GM12878 (cell line): ENCODE data around the gene RMI2. TPM values are rescaled to one million over a fixed set of nuclear protein-coding genes. Genes with fewer than 3 reads are reported as not detected.

ENCODE experiments used
- ATAC-seq: fragments of 200-7000 bp; cut with Tn5 transposase; 3 replicates; pipeline ENCODE4 v1.9.1; 2020; ENCODE audit warnings: mild to moderate bottlenecking, moderate library complexity
- BruUV-seq: library from RNA; stranded (reverse); fragments of 400-500 nt; replicated peaks from 2 replicates; lab custom pipeline; 2021; lab: Mats Ljungman, UMichigan
- CTCF ChIA-PET: fragments of 300-600 bp; sonication (Branson Sonifier 250); formaldehyde crosslinking; extraction: SDS; loops from one replicate; lab custom pipeline; 2021; ENCODE audit warnings: inconsistent platforms; lab: Yijun Ruan, JAX
- POLR2A ChIA-PET: fragments of 350-600 bp; formaldehyde crosslinking; extraction: SDS; loops from one replicate; lab custom pipeline; 2021; ENCODE audit warnings: inconsistent platforms; lab: Charles Lee
- RAD21 ChIA-PET: fragments of 300-600 bp; sonication (Branson Sonifier 250); formaldehyde crosslinking; loops from one replicate; lab custom pipeline; 2023; ENCODE audit warnings: antibody characterized with exemption; ENCODE audit not compliant: unreplicated experiment; lab: Charles Lee
- SMC1A ChIA-PET: fragments of 300-600 bp; sonication (Branson Sonifier 250); formaldehyde crosslinking; loops from one replicate; lab custom pipeline; 2023; ENCODE audit not compliant: unreplicated experiment, uncharacterized antibody; lab: Charles Lee
- DNase-seq: peaks from one replicate; pipeline ENCODE4 v3.0.0-alpha.2; 2011; ENCODE audit warnings: low read depth, low spot score
- FAIRE-seq: peaks from 3 replicates; lab custom pipeline; 2011; peaks lifted over from hg19 to GRCh38; lab: Jason Lieb, UNC
- H2AFZ ChIP-seq: 2 replicates; pipeline ENCODE4 v1.6.0; 2011; ENCODE audit warnings: low read depth, low read length, control low read depth; ENCODE audit not compliant: control insufficient read depth
- H3K27ac ChIP-seq: 2 replicates; pipeline ENCODE4 v1.5.1; 2011; ENCODE audit warnings: control low read depth; ENCODE audit not compliant: control insufficient read depth, insufficient read depth
- H3K27me3 ChIP-seq, 2 experiments: replicated peaks in 1 of 2; 2 replicates each; pipeline versions ENCODE4 v1.6.0 to v1.6.1; 2011; ENCODE audit warnings: low read length in 1 of 2; ENCODE audit not compliant: control insufficient read depth in 2 of 2, insufficient read depth in 2 of 2
- H3K36me3 ChIP-seq, 2 experiments: 2 replicates each; pipeline ENCODE4 v1.5.1; 2011; ENCODE audit warnings: low read length in 1 of 2; ENCODE audit not compliant: control insufficient read depth in 2 of 2, insufficient read depth in 2 of 2
- H3K4me1 ChIP-seq: 2 replicates; pipeline ENCODE4 v1.6.1; 2011; ENCODE audit warnings: mild to moderate bottlenecking, low read length, moderate library complexity, mixed read lengths; ENCODE audit not compliant: control insufficient read depth, insufficient read depth
- H3K4me2 ChIP-seq: 2 replicates; pipeline ENCODE4 v1.6.0; 2011; ENCODE audit warnings: control low read depth; ENCODE audit not compliant: control insufficient read depth, insufficient read depth
- H3K4me3 ChIP-seq: fragments of 200-600 bp; sonication (generic); 2 replicates; pipeline ENCODE4 v1.5.1; 2016
- H3K79me2 ChIP-seq: 2 replicates; pipeline ENCODE4 v1.6.0; 2011; ENCODE audit warnings: low read length; ENCODE audit not compliant: control insufficient read depth, insufficient read depth
- H3K9ac ChIP-seq: 2 replicates; pipeline ENCODE4 v1.8.0; 2011; ENCODE audit warnings: low read length, control low read depth, mixed read lengths; ENCODE audit not compliant: control insufficient read depth, insufficient read depth
- H3K9me3 ChIP-seq: replicated peaks from 3 replicates; pipeline ENCODE4 v1.5.1; 2011; ENCODE audit warnings: mild to moderate bottlenecking, low read length; ENCODE audit not compliant: control insufficient read depth, insufficient read depth
- H4K20me1 ChIP-seq: 2 replicates; pipeline ENCODE4 v1.6.0; 2011; ENCODE audit not compliant: control insufficient read depth, insufficient read depth
- ATF2 ChIP-seq: IDR thresholded peaks from 2 replicates; pipeline ENCODE4 v1.6.1; 2012; ENCODE audit warnings: low read length, inconsistent platforms
- CBX3 ChIP-seq: fragments of 200-600 bp; sonication (generic); IDR thresholded peaks from 2 replicates; pipeline ENCODE4 v1.6.1; 2016; ENCODE audit warnings: low read depth, borderline replicate concordance
- CBX5 ChIP-seq: sonication (generic); IDR thresholded peaks from 2 replicates; pipeline ENCODE4 v1.6.1; 2016; ENCODE audit warnings: low read depth, moderate library complexity, mild to moderate bottlenecking, inconsistent platforms
- FOS ChIP-seq: IDR thresholded peaks from 3 replicates; pipeline ENCODE4 v1.6.1; 2011; ENCODE audit warnings: borderline replicate concordance; ENCODE audit not compliant: insufficient read length; ENCODE audit errors: extremely low read depth
- GABPA ChIP-seq: IDR thresholded peaks from 2 replicates; pipeline ENCODE4 v1.6.1; 2014; ENCODE audit warnings: antibody characterized with exemption, low read depth, mild to moderate bottlenecking, inconsistent platforms
- HCFC1 ChIP-seq: fragments of 150-350 bp; IDR thresholded peaks from 2 replicates; pipeline ENCODE4 v1.6.1; 2014; ENCODE audit warnings: low read length
- HSF1 ChIP-seq: fragments of 150-350 bp; IDR thresholded peaks from 2 replicates; pipeline ENCODE4 v1.6.1; 2014; ENCODE audit warnings: mild to moderate bottlenecking, low read depth, low read length
- IKZF2 ChIP-seq, 2 experiments: fragments of 450-650 bp; IDR thresholded peaks; 2 replicates each; pipeline ENCODE4 v1.6.1; 2017; ENCODE audit warnings: mild to moderate bottlenecking in 2 of 2, moderate library complexity in 2 of 2
- NFYB ChIP-seq: IDR thresholded peaks from 2 replicates; pipeline ENCODE4 v1.6.1; 2011; ENCODE audit warnings: low read depth, mild to moderate bottlenecking, low read length, improper control_type of control experiment, moderate library complexity; ENCODE audit not compliant: insufficient read depth
- NR2F1 ChIP-seq: fragments of 450-650 bp; conservative IDR thresholded peaks from 2 replicates; pipeline ENCODE4 v1.6.1; 2017; ENCODE audit warnings: mild to moderate bottlenecking
- NRF1 ChIP-seq: conservative IDR thresholded peaks from 2 replicates; pipeline ENCODE4 v1.6.1; 2011; ENCODE audit warnings: mild to moderate bottlenecking, low read depth, low read length, improper control_type of control experiment
- RB1 ChIP-seq: fragments of 450-650 bp; formaldehyde crosslinking; IDR thresholded peaks from 2 replicates; pipeline ENCODE4 v1.6.1; 2017; ENCODE audit warnings: mild to moderate bottlenecking, borderline replicate concordance
- RCOR1 ChIP-seq: conservative IDR thresholded peaks from 2 replicates; pipeline ENCODE4 v1.6.1; 2012; ENCODE audit warnings: low read depth, low read length, improper control_type of control experiment
- SREBF2 ChIP-seq: IDR thresholded peaks from 2 replicates; pipeline ENCODE4 v1.6.1; 2012; ENCODE audit warnings: mild to moderate bottlenecking, low read length
- TBL1XR1 ChIP-seq: IDR thresholded peaks from 2 replicates; pipeline ENCODE4 v1.6.1; 2012; ENCODE audit warnings: low read depth, low read length, improper control_type of control experiment
- TCF3 ChIP-seq: IDR thresholded peaks from 2 replicates; pipeline ENCODE4 v1.6.1; 2012; ENCODE audit warnings: low read depth, mild to moderate bottlenecking, low read length, borderline replicate concordance; ENCODE audit not compliant: insufficient read depth
- USF1 ChIP-seq: IDR thresholded peaks from 2 replicates; pipeline ENCODE4 v1.6.1; 2011; ENCODE audit warnings: borderline replicate concordance, low read depth, mild to moderate bottlenecking, moderate library complexity, mixed read lengths, low read length; ENCODE audit not compliant: insufficient read depth; ENCODE audit errors: extremely low read length
- YY1 ChIP-seq: IDR thresholded peaks from 2 replicates; pipeline ENCODE4 v1.6.1; 2011; ENCODE audit warnings: low read depth, mild to moderate bottlenecking, low read length
- ZNF217 ChIP-seq: fragments of 450-650 bp; IDR thresholded peaks from 2 replicates; pipeline ENCODE4 v1.6.1; 2017; ENCODE audit warnings: antibody characterized with exemption, mild to moderate bottlenecking
- ZNF24 ChIP-seq: fragments of 450-650 bp; IDR thresholded peaks from 2 replicates; pipeline ENCODE4 v1.6.1; 2017; ENCODE audit warnings: antibody characterized with exemption, mild to moderate bottlenecking
- WGBS: methylation state at CpG from one replicate; pipeline ENCODE4 v1.1.6; 2016; ENCODE audit warnings: low lambda C conversion rate; ENCODE audit not compliant: insufficient replicate concordance, insufficient coverage; ENCODE audit errors: missing lambda C conversion rate; 5-methylcytosine and 5-hydroxymethylcytosine counted together
- in situ Hi-C: fragments of 300-500 bp; cut with MboI; formaldehyde crosslinking; loops from 9 replicates; pipeline ENCODE4 v1.14.3; 2018; ENCODE audit warnings: mixed read lengths
- intact Hi-C: fragments of 100-400 bp; cut with micrococcal nuclease; formaldehyde crosslinking; loops from one replicate; pipeline ENCODE4 v1.14.2; 2022; ENCODE audit not compliant: unreplicated experiment
- polyA plus RNA-seq, 11 experiments: library from polyadenylated mRNA; depleted of rRNA in 4 of 11; unstranded in 6 of 11; stranded (reverse) in 5 of 11; fragments of >200 nt; fragmentation: Nextera tagmentation in 4 of 11; fragmentation: Illumina TruSeq in 1 of 11; extraction: Ambion mirVana in 4 of 11; extraction: Trizol in 1 of 11; gene quantifications; 1 replicate in 1 of 11; 2 replicates in 10 of 11; pipeline versions ENCODE4 v1.2.1 to v1.2.3, GENCODE V29; 2011 to 2016; ENCODE audit warnings: inconsistent platforms in 2 of 11, missing spikeins in 2 of 11, low read depth in 1 of 11
- total RNA-seq, 4 experiments: library from RNA; depleted of rRNA in 3 of 4; stranded (reverse); fragments of >200 nt in 3 of 4; fragmentation: Illumina TruSeq in 1 of 4; extraction: Trizol in 1 of 4; gene quantifications; 2 replicates each; pipeline versions ENCODE4 v1.2.1 to v1.2.3, GENCODE V29; 2013 to 2021

RMI2 gene
- total and polyA plus RNA-seq, 10 of the 15 experiments (the other 5 are each of a cell fraction or from before 2014, with no cell fraction given) = 9.6 to 68.8 (median 32.1) TPM

- DNase-seq = no peak
- Histone ChIP-seq H3K79me2 (peaks cover 13% of the 10 kb centered on the region), H3K27me3 (no peaks in the 10 kb centered on the region), H3K4me1 (peaks cover 26% of the 10 kb centered on the region), H3K9me3 (no peaks in the 10 kb centered on the region), H2AFZ (no peak overlapping the region), H3K36me3 (no peaks in the 10 kb centered on the region), H3K9ac (no peak overlapping the region), H3K4me3 (no peak overlapping the region), H4K20me1 (no peaks in the 10 kb centered on the region), H3K27ac (no peak overlapping the region), H3K4me2 (no peak overlapping the region)
- ChIA-PET SMC1A (interaction anchor here (0.7 to 4.8 kb wide), 5 partner anchors 30 to 379 kb away, joined by 3 to 58 read pairs (median 4); partner anchors contain the start of gene SOCS1), POLR2A (interaction anchor here (0.9 kb wide), 1 partner anchor 18 kb away, joined by 3 read pairs; no protein-coding TSS in a partner anchor), CTCF (interaction anchor here (1.1 to 7.1 kb wide), 2 partner anchors 28 to 40 kb away, joined by 4 to 70 read pairs; no protein-coding TSS in a partner anchor), RAD21 (interaction anchor here (1.9 to 11.3 kb wide), 3 partner anchors 40 to 94 kb away, joined by 5 to 243 read pairs (median 129); partner anchors contain the start of gene SOCS1)
- no TSS peak for BruUV-seq
- in situ Hi-C loops = no loop called here
- intact Hi-C loops = loop anchor here (10.0 kb wide), 2 partner anchors 246 to 276 kb away; no protein-coding TSS in a partner anchor
- WGBS = 93% methylated on average over 4 of the region's 5 CpGs
- TF ChIP-seq IKZF2 (IDR thresholded peaks at IDR 0.05) (no peak), ATF2 (no peak), RCOR1 (no peak), NR2F1 (no peak), HSF1 (no peak), GABPA (no peak), TCF3 (no peak), NRF1 (no peak), HCFC1 (no peak), USF1 (no peak), SREBF2 (no peak), TBL1XR1 (no peak), CBX3 (no peak), CBX5 (no peak), YY1 (no peak), RB1 (no peak), FOS (no peak), NFYB (no peak), ZNF24 (no peak), ZNF217 (no peak)
- FAIRE-seq = no peak
- ATAC-seq = no peak
These were observed 5.3 kb downstream of the RMI2 start for GRCh38 chr16:11350519-11350918.
